ENCODE results near the gene CENATAC.
"Not testable (repeated sequence)": the region's sequence is repeated elsewhere in the genome, so short reads cannot be mapped to it uniquely, and the experiment has no call there.

The CENATAC gene

GRCh38 chr11:119059128-119059527 lies 61.2 kb downstream of the CENATAC start:
- DNase-seq; H3K27me3 Mint-ChIP-seq; H3K9me3 Mint-ChIP-seq; H3K4me3 Mint-ChIP-seq; H3K27ac Mint-ChIP-seq; ATAC-seq (replicated peaks): not testable (repeated sequence)
- Mint-ChIP-seq H3K4me1 (peaks cover 21 to 36% of the 10 kb centered on the region in 2 donors), H3K36me3 (peaks cover 20 to 34% of the 10 kb centered on the region in 2 donors)

- DNase-seq, result no peak
- no peak overlapping the region for H3K27ac Mint-ChIP-seq
- H3K27me3 Mint-ChIP-seq, result no peaks in the 10 kb centered on the region
- ATAC-seq (replicated peaks), result no peak
- H3K9me3 Mint-ChIP-seq, result no peaks in the 10 kb centered on the region
- H3K4me1 Mint-ChIP-seq, result peaks cover 12 to 27% of the 10 kb centered on the region in 2 donors
- peaks cover 8 to 15% of the 10 kb centered on the region in 2 donors for H3K36me3 Mint-ChIP-seq
- H3K4me3 Mint-ChIP-seq, result no peak overlapping the region
These were observed 63.3 kb downstream of the CENATAC start for GRCh38 chr11:119061256-119061655.

GRCh38 chr11:119062779-119063178 lies 64.8 kb downstream of the CENATAC start:
- DNase-seq, result no peak
- peaks cover 8 to 12% of the 10 kb centered on the region in 2 donors for H3K36me3 Mint-ChIP-seq
- no peak overlapping the region for H3K4me3 Mint-ChIP-seq
- H3K27ac Mint-ChIP-seq, result no peak overlapping the region
- H3K4me1 Mint-ChIP-seq, result peaks cover 14 to 34% of the 10 kb centered on the region in 2 donors
- no peak for ATAC-seq (replicated peaks)
- no peaks in the 10 kb centered on the region for H3K9me3 Mint-ChIP-seq
- H3K27me3 Mint-ChIP-seq, result no peaks in the 10 kb centered on the region

GRCh38 chr11:119065369-119065768 lies 67.4 kb downstream of the CENATAC start:
- DNase-seq (no peak), ATAC-seq (replicated peaks) (no peak)
- no peak overlapping the region for H3K4me3 Mint-ChIP-seq
- peaks cover 14 to 16% of the 10 kb centered on the region in 2 donors for H3K36me3 Mint-ChIP-seq
- H3K27me3 Mint-ChIP-seq, result no peaks in the 10 kb centered on the region
- H3K4me1 Mint-ChIP-seq, result peaks cover 10 to 36% of the 10 kb centered on the region in 2 donors
- peak overlapping the region; percentile 25 for H3K27ac Mint-ChIP-seq
- H3K9me3 Mint-ChIP-seq, result no peaks in the 10 kb centered on the region
